ENCODE results near the gene SRP9. TPM values are rescaled to one million over a fixed set of nuclear protein-coding genes. Genes with fewer than 3 reads are reported as not detected.

Gene SRP9
- polyA plus RNA-seq, 1 donor (not counting 4 experiments of a cell fraction or from before 2014, with no cell fraction given), result 441 TPM

DNA sequence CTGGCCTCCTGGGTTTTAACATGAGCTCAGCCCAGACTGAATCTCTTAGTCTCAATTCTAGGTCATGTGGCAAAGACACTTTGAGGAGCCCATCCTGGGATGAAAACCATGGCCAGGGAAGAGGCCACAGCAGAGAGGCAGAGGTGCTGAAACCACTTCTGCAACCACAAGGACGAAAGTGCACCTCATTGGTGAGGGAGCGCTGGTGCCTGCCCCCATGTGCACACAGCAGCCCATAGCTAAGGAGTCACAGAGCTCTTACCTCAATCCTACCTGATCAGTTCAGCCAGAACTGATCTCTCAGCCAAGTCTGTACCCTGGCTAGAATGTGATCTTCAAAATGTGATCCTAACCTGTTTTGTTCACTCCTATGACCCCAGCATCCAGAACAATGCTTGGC is 32.9 kb upstream of the SRP9 start:
- Histone ChIP-seq H3K9ac (ENCODE audit: control insufficient read depth, extremely low read depth, insufficient read depth, low read length) (no peak overlapping the region), H3K27ac (ENCODE audit: control insufficient read depth, insufficient read depth, low read length) (no peak overlapping the region), H3K79me2 (ENCODE audit: control insufficient read depth, insufficient read depth, low read length) (no peaks in the 10 kb centered on the region), H3K9me3 (ENCODE audit: control insufficient read depth, low read depth, low read length) (no peaks in the 10 kb centered on the region), H3K4me1 (ENCODE audit: control insufficient read depth, extremely low read depth, insufficient read depth, low read length) (peaks cover 17% of the 10 kb centered on the region), H2AFZ (ENCODE audit: control insufficient read depth, low read length) (no peak overlapping the region), H3K27me3 (ENCODE audit: control insufficient read depth, extremely low read depth, insufficient read depth, low read length) (no peaks in the 10 kb centered on the region), H4K20me1 (ENCODE audit: control insufficient read depth, extremely low read depth, insufficient read depth, low read length) (no peaks in the 10 kb centered on the region), H3K4me3 (ENCODE audit: control insufficient read depth in 2 of 3, extremely low read depth in 1 of 3, insufficient read depth in 2 of 3, low read depth in 1 of 3, low read length in 3 of 3) (no peak overlapping the region), H3K36me3 (ENCODE audit: control insufficient read depth in 2 of 2, extremely low read depth in 1 of 2, insufficient read depth in 2 of 2, low read length in 2 of 2) (no peaks in the 10 kb centered on the region), H3K4me2 (ENCODE audit: control insufficient read depth, extremely low read depth, insufficient read depth, low read depth, low read length) (no peak overlapping the region), H3K9me1 (ENCODE audit: control insufficient read depth, extremely low read depth, insufficient read depth, low read length) (no peaks in the 10 kb centered on the region)
- dilution Hi-C loops (cut with MboI; ENCODE audit: extremely low pct_ligation_motif_present, low sequenced_read_pairs), result no loop called here
- no peak for TF ChIP-seq EZH2 (IDR thresholded peaks at IDR 0.05; ENCODE audit: low read length)
- TF ChIP-seq, protein P1, sequence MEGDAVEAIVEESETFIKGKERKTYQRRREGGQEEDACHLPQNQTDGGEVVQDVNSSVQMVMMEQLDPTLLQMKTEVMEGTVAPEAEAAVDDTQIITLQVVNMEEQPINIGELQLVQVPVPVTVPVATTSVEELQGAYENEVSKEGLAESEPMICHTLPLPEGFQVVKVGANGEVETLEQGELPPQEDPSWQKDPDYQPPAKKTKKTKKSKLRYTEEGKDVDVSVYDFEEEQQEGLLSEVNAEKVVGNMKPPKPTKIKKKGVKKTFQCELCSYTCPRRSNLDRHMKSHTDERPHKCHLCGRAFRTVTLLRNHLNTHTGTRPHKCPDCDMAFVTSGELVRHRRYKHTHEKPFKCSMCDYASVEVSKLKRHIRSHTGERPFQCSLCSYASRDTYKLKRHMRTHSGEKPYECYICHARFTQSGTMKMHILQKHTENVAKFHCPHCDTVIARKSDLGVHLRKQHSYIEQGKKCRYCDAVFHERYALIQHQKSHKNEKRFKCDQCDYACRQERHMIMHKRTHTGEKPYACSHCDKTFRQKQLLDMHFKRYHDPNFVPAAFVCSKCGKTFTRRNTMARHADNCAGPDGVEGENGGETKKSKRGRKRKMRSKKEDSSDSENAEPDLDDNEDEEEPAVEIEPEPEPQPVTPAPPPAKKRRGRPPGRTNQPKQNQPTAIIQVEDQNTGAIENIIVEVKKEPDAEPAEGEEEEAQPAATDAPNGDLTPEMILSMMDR (optimal IDR thresholded peaks at IDR 0.05 in 1 of 3, IDR thresholded peaks at IDR 0.05 in 1 of 3, conservative IDR thresholded peaks at IDR 0.05 in 1 of 3; ENCODE audit: extremely low read depth in 1 of 3, insufficient read depth in 2 of 3, low read length in 3 of 3), result no peak
- DNase-seq (ENCODE audit: low read depth, low spot score) (no peak), FAIRE-seq (no peak)

DNA sequence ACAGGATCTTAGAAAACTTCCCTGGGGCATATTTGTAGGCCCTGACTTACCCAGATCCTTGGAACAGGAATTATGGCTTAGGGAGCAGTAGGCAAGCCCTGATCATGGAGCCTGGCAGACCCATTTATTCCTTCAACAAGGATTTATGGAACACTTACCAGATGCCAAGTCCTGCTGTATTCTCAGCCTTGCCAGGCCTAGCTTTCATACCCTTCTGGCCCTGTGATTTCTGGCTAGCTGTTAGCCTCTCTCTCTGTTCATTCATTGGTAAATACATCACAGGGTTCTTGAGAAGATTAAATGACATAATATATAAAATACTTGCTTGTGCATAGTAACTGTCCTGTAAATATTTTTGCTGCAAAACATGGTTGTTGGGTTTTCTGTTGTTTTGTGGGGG is 32.4 kb upstream of the SRP9 start:
- peaks cover 17% of the 10 kb centered on the region for H3K4me1 ChIP-seq (ENCODE audit: control insufficient read depth, extremely low read depth, insufficient read depth, low read length)
- TF ChIP-seq EZH2 (IDR thresholded peaks at IDR 0.05; ENCODE audit: low read length), result no peak
- TF ChIP-seq, protein P1 (optimal IDR thresholded peaks at IDR 0.05 in 1 of 3, IDR thresholded peaks at IDR 0.05 in 1 of 3, conservative IDR thresholded peaks at IDR 0.05 in 1 of 3; ENCODE audit: extremely low read depth in 1 of 3, insufficient read depth in 2 of 3, low read length in 3 of 3), result no peak
- dilution Hi-C loops (cut with MboI; ENCODE audit: extremely low pct_ligation_motif_present, low sequenced_read_pairs), result no loop called here

More for the DNA sequence above, 32.4 kb upstream of the SRP9 start:
- Histone ChIP-seq H4K20me1 (ENCODE audit: control insufficient read depth, extremely low read depth, insufficient read depth, low read length) (no peaks in the 10 kb centered on the region), H3K27ac (ENCODE audit: control insufficient read depth, insufficient read depth, low read length) (no peak overlapping the region), H3K9ac (ENCODE audit: control insufficient read depth, extremely low read depth, insufficient read depth, low read length) (no peak overlapping the region), H3K27me3 (ENCODE audit: control insufficient read depth, extremely low read depth, insufficient read depth, low read length) (no peaks in the 10 kb centered on the region), H3K36me3 (ENCODE audit: control insufficient read depth in 2 of 2, extremely low read depth in 1 of 2, insufficient read depth in 2 of 2, low read length in 2 of 2) (no peaks in the 10 kb centered on the region), H3K4me3 (ENCODE audit: control insufficient read depth in 2 of 3, extremely low read depth in 1 of 3, insufficient read depth in 2 of 3, low read depth in 1 of 3, low read length in 3 of 3) (no peak overlapping the region), H3K9me3 (ENCODE audit: control insufficient read depth, low read depth, low read length) (no peaks in the 10 kb centered on the region), H2AFZ (ENCODE audit: control insufficient read depth, low read length) (no peak overlapping the region), H3K79me2 (ENCODE audit: control insufficient read depth, insufficient read depth, low read length) (no peaks in the 10 kb centered on the region), H3K4me2 (ENCODE audit: control insufficient read depth, extremely low read depth, insufficient read depth, low read depth, low read length) (no peak overlapping the region), H3K9me1 (ENCODE audit: control insufficient read depth, extremely low read depth, insufficient read depth, low read length) (no peaks in the 10 kb centered on the region)
- FAIRE-seq (no peak), DNase-seq (ENCODE audit: low read depth, low spot score) (no peak)
